Caco-2 (cell line): ENCODE measurements around the gene CPLX1. TPM values are rescaled to one million over a fixed set of nuclear protein-coding genes. Genes with fewer than 3 reads are reported as not detected.
"Not testable (repeated sequence)": the region's sequence is repeated elsewhere in the genome, so short reads cannot be mapped to it uniquely, and the experiment has no call there.

Experiments used
- BruUV-seq: library from RNA; stranded (reverse); fragments of 400-500 nt; replicated peaks from 2 replicates; lab custom pipeline; 2021; lab: Mats Ljungman, UMichigan
- CTCF ChIA-PET: fragments of 300-600 bp; sonication (Branson Sonifier 250); formaldehyde crosslinking; loops from one replicate; lab custom pipeline; 2022; ENCODE audit warnings: antibody characterized with exemption; lab: Charles Lee
- POLR2A ChIA-PET: fragments of 300-600 bp; sonication (Branson Sonifier 250); formaldehyde crosslinking; loops from one replicate; lab custom pipeline; 2022; ENCODE audit warnings: antibody characterized with exemption; lab: Charles Lee
- DNase-seq, 2 experiments: peaks; one replicate each; pipeline versions ENCODE4 v3.0.0 to v3.0.0-alpha.2; 2020 to 2022
- H3K27me3 ChIP-seq: replicated peaks from 2 replicates; pipeline ENCODE4 v1.6.0; 2011; ENCODE audit warnings: low read length; ENCODE audit not compliant: control insufficient read depth, insufficient read depth
- H3K36me3 ChIP-seq: 2 replicates; pipeline ENCODE4 v1.5.1; 2011; ENCODE audit warnings: low read length; ENCODE audit not compliant: control insufficient read depth, insufficient read depth
- H3K4me1 ChIP-seq: fragments of 250-450 bp; sonication (Bioruptor Pico); 2 replicates; pipeline ENCODE4 v1.5.1; 2020; ENCODE audit warnings: mild to moderate bottlenecking
- H3K4me3 ChIP-seq: 2 replicates; pipeline ENCODE4 v1.5.1; 2011; ENCODE audit warnings: low read depth, mild to moderate bottlenecking, control low read depth, low read length
- H3K9me3 ChIP-seq: fragments of 250-450 bp; sonication (Bioruptor Pico); 2 replicates; pipeline ENCODE4 v1.5.1; 2020; ENCODE audit warnings: mild to moderate bottlenecking, moderate library complexity
- H3K27ac Mint-ChIP-seq: one replicate; pipeline ENCODE4 v1.8.0; 2022; ENCODE audit warnings: mixed read lengths; ENCODE audit not compliant: unreplicated experiment
- H3K27me3 Mint-ChIP-seq: one replicate; pipeline ENCODE4 v1.8.0; 2022; ENCODE audit warnings: mixed read lengths; ENCODE audit not compliant: insufficient read depth, unreplicated experiment
- H3K36me3 Mint-ChIP-seq: one replicate; pipeline ENCODE4 v1.8.0; 2022; ENCODE audit warnings: mild to moderate bottlenecking, mixed read lengths; ENCODE audit not compliant: insufficient read depth, unreplicated experiment
- H3K4me1 Mint-ChIP-seq: one replicate; pipeline ENCODE4 v1.8.0; 2022; ENCODE audit warnings: low read depth, mixed read lengths; ENCODE audit not compliant: unreplicated experiment
- H3K4me3 Mint-ChIP-seq: one replicate; pipeline ENCODE4 v1.8.0; 2022; ENCODE audit warnings: mild to moderate bottlenecking, moderate library complexity, mixed read lengths; ENCODE audit not compliant: unreplicated experiment
- H3K9me3 Mint-ChIP-seq: one replicate; pipeline ENCODE4 v1.8.0; 2022; ENCODE audit warnings: mixed read lengths; ENCODE audit not compliant: unreplicated experiment
- CTCF ChIP-seq, 2 experiments: fragments of 200-600 bp in 1 of 2; IDR thresholded peaks; 1 replicate in 1 of 2; 2 replicates in 1 of 2; pipeline versions ENCODE4 v1.5.1 to v1.8.0; 2011 to 2022; ENCODE audit warnings: antibody characterized with exemption in 1 of 2, control low read depth in 1 of 2, inconsistent platforms in 1 of 2, low read depth in 1 of 2, low read length in 1 of 2, mild to moderate bottlenecking in 1 of 2, moderate library complexity in 1 of 2; ENCODE audit not compliant: insufficient read depth in 1 of 2, severe bottlenecking in 1 of 2, unreplicated experiment in 1 of 2
- intact Hi-C: fragments of 100-400 bp; cut with micrococcal nuclease; formaldehyde crosslinking; loops from one replicate; pipeline ENCODE4 v1.10.0; 2022; ENCODE audit not compliant: unreplicated experiment
- total RNA-seq: library from RNA; stranded (reverse); gene quantifications from 2 replicates; pipeline ENCODE4 v1.2.3, GENCODE V29; 2022

CPLX1 gene
- total RNA-seq, 1 experiment from 2014 or later = 20.9 TPM

GRCh38 chr4:757111-757510 lies 68.8 kb downstream of the CPLX1 start:
- intact Hi-C loops = no loop called here
- no TSS peak for BruUV-seq

DNA sequence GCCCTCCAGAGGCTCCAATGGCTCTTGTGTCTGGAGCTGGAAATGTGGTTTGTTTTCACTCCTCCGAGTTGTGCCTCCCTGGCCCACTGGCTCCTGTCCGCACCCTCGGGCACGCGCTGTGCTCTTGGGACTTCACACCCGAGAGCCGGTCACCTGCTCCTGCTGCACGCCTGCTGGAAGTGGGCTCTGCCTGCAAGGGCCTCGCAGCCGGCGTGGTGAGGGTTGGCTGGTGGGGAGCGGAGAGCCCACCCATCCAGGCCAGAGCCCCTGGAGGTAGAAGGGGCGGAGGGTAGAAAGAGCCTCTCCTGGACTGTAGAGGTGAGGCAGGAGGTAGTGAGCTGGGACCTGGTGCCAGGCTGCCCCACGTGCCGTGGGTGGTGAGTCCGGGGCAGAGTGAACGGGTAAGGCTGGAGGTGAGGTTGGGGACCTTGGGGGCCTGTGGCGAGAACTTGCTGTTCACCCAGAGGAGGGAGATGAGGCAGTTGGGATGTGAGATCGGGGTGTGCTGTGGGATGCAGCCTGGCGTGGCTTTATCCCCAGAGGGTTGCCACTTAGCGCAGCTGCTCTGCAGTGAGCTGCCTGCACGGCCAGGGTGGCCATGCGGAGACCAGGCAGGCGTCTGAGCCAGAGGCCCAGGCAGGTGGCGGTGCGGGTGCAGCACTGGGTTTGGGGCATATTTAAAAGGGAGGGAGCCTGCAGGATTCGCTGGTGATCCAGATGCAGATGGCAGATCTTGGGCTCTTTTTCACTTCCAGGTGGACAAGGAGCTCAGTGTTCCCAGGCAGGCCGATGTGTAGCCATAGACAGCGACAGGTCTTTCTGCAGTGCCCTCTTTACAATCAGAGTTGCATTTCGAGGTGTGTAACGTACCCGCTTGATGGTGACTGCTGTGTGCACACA lies 71.5 kb downstream of the CPLX1 start:
- Histone ChIP-seq H3K36me3 (peaks cover 3% of the 10 kb centered on the region), H3K9me3 (no peaks in the 10 kb centered on the region), H3K4me3 (no peak overlapping the region), H3K27me3 (no peaks in the 10 kb centered on the region), H3K4me1 (no peaks in the 10 kb centered on the region)
- ChIA-PET CTCF (no interaction called here), POLR2A (no interaction called here)
- no peak for TF ChIP-seq CTCF (IDR thresholded peaks at IDR 0.05; ENCODE audit: insufficient read depth in 1 of 2, low read depth in 1 of 2, low read length in 1 of 2, severe bottlenecking in 1 of 2, unreplicated experiment in 1 of 2)
- Mint-ChIP-seq H3K27me3 (no peaks in the 10 kb centered on the region), H3K27ac (no peak overlapping the region), H3K9me3 (peaks cover 11% of the 10 kb centered on the region), H3K4me1 (no peaks in the 10 kb centered on the region), H3K36me3 (peaks cover 69% of the 10 kb centered on the region), H3K4me3 (no peak overlapping the region)
- no peak for DNase-seq
- intact Hi-C loops = no loop called here
- BruUV-seq = no TSS peak

More at GRCh38 chr4:757111-757510, 68.8 kb downstream of the CPLX1 start:
- CTCF ChIA-PET = no interaction called here
- Histone ChIP-seq H3K4me1 (no peaks in the 10 kb centered on the region), H3K4me3 (no peak overlapping the region), H3K27me3 (no peaks in the 10 kb centered on the region), H3K9me3 (no peaks in the 10 kb centered on the region), H3K36me3 (peaks cover 3% of the 10 kb centered on the region)
- no peak overlapping the region for H3K27ac Mint-ChIP-seq
- H3K36me3 Mint-ChIP-seq = peaks cover 67% of the 10 kb centered on the region
- peaks cover 20% of the 10 kb centered on the region for H3K9me3 Mint-ChIP-seq
- DNase-seq = no peak
- POLR2A ChIA-PET = no interaction called here
- H3K4me1 Mint-ChIP-seq = no peaks in the 10 kb centered on the region
- no peaks in the 10 kb centered on the region for H3K27me3 Mint-ChIP-seq
- no peak for TF ChIP-seq CTCF (IDR thresholded peaks at IDR 0.05; ENCODE audit: insufficient read depth in 1 of 2, low read depth in 1 of 2, low read length in 1 of 2, severe bottlenecking in 1 of 2, unreplicated experiment in 1 of 2)
- H3K4me3 Mint-ChIP-seq = no peak overlapping the region

DNA sequence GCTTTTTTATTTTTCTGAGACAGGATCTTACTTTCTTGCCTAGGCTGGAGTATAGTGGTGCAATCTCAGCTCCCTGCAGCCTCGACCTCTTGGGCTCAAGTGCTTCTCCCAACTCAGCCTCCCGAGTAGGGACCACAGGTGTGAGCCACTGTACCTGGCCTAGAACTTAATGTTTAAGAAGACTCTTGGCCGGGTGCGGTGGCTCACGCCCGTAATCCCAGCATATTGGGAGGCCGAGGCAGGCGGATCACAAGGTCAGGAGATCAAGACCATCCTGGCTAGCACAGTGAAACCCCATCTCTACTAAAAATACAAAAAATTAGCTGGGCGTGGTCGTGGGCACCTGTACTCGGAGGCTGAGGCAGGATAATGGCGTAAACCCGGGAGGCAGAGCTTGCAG lies 72.7 kb downstream of the CPLX1 start:
- H3K36me3 ChIP-seq, POLR2A ChIA-PET, H3K4me3 ChIP-seq, BruUV-seq, H3K27ac Mint-ChIP-seq, H3K27me3 ChIP-seq, intact Hi-C loops, H3K9me3 ChIP-seq, H3K4me3 Mint-ChIP-seq, DNase-seq, H3K27me3 Mint-ChIP-seq, CTCF ChIA-PET, H3K4me1 Mint-ChIP-seq, H3K4me1 ChIP-seq: not testable (repeated sequence)
- Mint-ChIP-seq H3K36me3 (peaks cover 77% of the 10 kb centered on the region), H3K9me3 (peaks cover 10% of the 10 kb centered on the region)
